A549 (cell line): ENCODE data around the gene CD8A. TPM values are rescaled to one million over a fixed set of nuclear protein-coding genes. Genes with fewer than 3 reads are reported as not detected.

Experiments
- ATAC-seq, 2 experiments: fragments of 200-7000 bp in 1 of 2; fragments of >200 bp in 1 of 2; cut with Nextera tagmentation in 1 of 2; cut with Tn5 transposase in 1 of 2; 3 replicates each; pipeline versions ENCODE4 v1.8.0 to v1.9.1; 2018 to 2020; ENCODE audit warnings: mild to moderate bottlenecking in 1 of 2, moderate library complexity in 1 of 2
- CTCF ChIA-PET: fragments of 300-600 bp; sonication (Branson Sonifier 250); formaldehyde crosslinking; extraction: SDS; loops from one replicate; lab custom pipeline; 2021; ENCODE audit warnings: antibody characterized with exemption, inconsistent platforms; lab: Yijun Ruan, JAX
- POLR2A ChIA-PET: fragments of 350-600 bp; formaldehyde crosslinking; extraction: SDS; loops from one replicate; lab custom pipeline; 2021; ENCODE audit warnings: antibody characterized with exemption, inconsistent platforms; lab: Yijun Ruan, JAX
- DNase-seq, 2 experiments: peaks; one replicate each; pipeline versions ENCODE4 v3.0.0 to v3.0.0-alpha.2; 2011 to 2016; ENCODE audit warnings: low read depth in 1 of 2, low spot score in 1 of 2
- FAIRE-seq: peaks from 2 replicates; lab custom pipeline; 2011; peaks lifted over from hg19 to GRCh38; lab: Jason Lieb, UNC
- H3K27ac ChIP-seq, 2 experiments: fragments of >200 bp; sonication (Bioruptor Twin); formaldehyde crosslinking; 3 replicates each; pipeline ENCODE4 v1.5.1; 2016 to 2017
- H3K4me1 ChIP-seq: fragments of >200 bp; sonication (Bioruptor Twin); formaldehyde crosslinking; 3 replicates; pipeline ENCODE4 v1.6.1; 2016
- H3K4me2 ChIP-seq: fragments of >200 bp; sonication (Bioruptor Twin); formaldehyde crosslinking; 3 replicates; pipeline ENCODE4 v1.6.1; 2016
- H3K4me3 ChIP-seq: fragments of >200 bp; sonication (Bioruptor Twin); formaldehyde crosslinking; 3 replicates; pipeline ENCODE4 v1.5.1; 2016
- H3K9me3 ChIP-seq: fragments of >200 bp; sonication (Bioruptor Twin); formaldehyde crosslinking; 3 replicates; pipeline ENCODE4 v1.6.1; 2016
- BHLHE40 ChIP-seq: IDR thresholded peaks from 2 replicates; pipeline ENCODE4 v1.6.1; 2012; ENCODE audit warnings: low read depth, low read length, inconsistent platforms
- CHD2 ChIP-seq: fragments of 150-350 bp; IDR thresholded peaks from 2 replicates; pipeline ENCODE4 v1.6.1; 2014; ENCODE audit warnings: low read length; ENCODE audit not compliant: partially characterized antibody
- EHF ChIP-seq: fragments of 250-450 bp; sonication (Bioruptor Pico); IDR thresholded peaks from 2 replicates; pipeline ENCODE4 v1.5.0; 2020; ENCODE audit warnings: mild to moderate bottlenecking
- EHMT2 ChIP-seq: fragments of 200-600 bp; sonication (generic); IDR thresholded peaks from 2 replicates; pipeline ENCODE4 v1.6.1; 2016; ENCODE audit warnings: antibody characterized with exemption, low read depth, mild to moderate bottlenecking, moderate library complexity
- EP300 ChIP-seq, 2 experiments: fragments of >200 bp; sonication (Bioruptor Twin); formaldehyde crosslinking; IDR thresholded peaks; 2 replicates in 1 of 2; 3 replicates in 1 of 2; pipeline ENCODE4 v1.6.1; 2016 to 2017
- ESRRA ChIP-seq: fragments of 150-350 bp; IDR thresholded peaks from 2 replicates; pipeline ENCODE4 v1.6.1; 2014; ENCODE audit warnings: mild to moderate bottlenecking, low read length, borderline replicate concordance
- FOSL2 ChIP-seq, 2 experiments: fragments of 450-650 bp in 1 of 2; fragments of >200 bp in 1 of 2; sonication (Bioruptor Twin) in 1 of 2; formaldehyde crosslinking; IDR thresholded peaks; 2 replicates each; pipeline versions ENCODE4 v1.5.0 to v1.6.1; 2016 to 2020; ENCODE audit warnings: mild to moderate bottlenecking in 1 of 2, moderate library complexity in 1 of 2
- GATA3 ChIP-seq: IDR thresholded peaks from 2 replicates; pipeline ENCODE4 v1.6.1; 2012; ENCODE audit warnings: borderline replicate concordance
- HDAC2 ChIP-seq: fragments of 200-600 bp; sonication (generic); IDR thresholded peaks from 2 replicates; pipeline ENCODE4 v1.6.1; 2016
- HEYL ChIP-seq: fragments of 250-450 bp; sonication (Bioruptor Pico); IDR thresholded peaks from 2 replicates; pipeline ENCODE4 v1.8.0; 2021; ENCODE audit warnings: mild to moderate bottlenecking, moderate library complexity
- HOXA7 ChIP-seq: fragments of 250-450 bp; sonication (Bioruptor Pico); IDR thresholded peaks from 2 replicates; pipeline ENCODE4 v1.5.0; 2020; ENCODE audit warnings: mild to moderate bottlenecking, moderate library complexity
- HOXB13 ChIP-seq: fragments of 250-450 bp; sonication (Bioruptor Pico); IDR thresholded peaks from 2 replicates; pipeline ENCODE4 v1.5.0; 2020; ENCODE audit warnings: low read depth, mild to moderate bottlenecking, moderate library complexity
- JUN ChIP-seq, 2 experiments: fragments of >200 bp; sonication (Bioruptor Twin); formaldehyde crosslinking; IDR thresholded peaks; 2 replicates in 1 of 2; 3 replicates in 1 of 2; pipeline ENCODE4 v1.6.1; 2016 to 2017
- JUNB ChIP-seq: fragments of >200 bp; sonication (Bioruptor Twin); formaldehyde crosslinking; IDR thresholded peaks from 2 replicates; pipeline ENCODE4 v1.6.1; 2016
- MAFK ChIP-seq: fragments of 450-650 bp; IDR thresholded peaks from 2 replicates; pipeline ENCODE4 v1.6.1; 2014; ENCODE audit not compliant: partially characterized antibody
- NFE2L2 ChIP-seq: fragments of 150-350 bp; conservative IDR thresholded peaks from 2 replicates; pipeline ENCODE4 v1.6.1; 2014; ENCODE audit warnings: low read length
- NPAS2 ChIP-seq: fragments of 250-450 bp; sonication (Bioruptor Pico); IDR thresholded peaks from 2 replicates; pipeline ENCODE4 v1.8.0; 2022; ENCODE audit warnings: mild to moderate bottlenecking, moderate library complexity, borderline replicate concordance
- PHF8 ChIP-seq: fragments of 200-600 bp; sonication (generic); IDR thresholded peaks from 2 replicates; pipeline ENCODE4 v1.6.1; 2016; ENCODE audit warnings: low read depth, mild to moderate bottlenecking, antibody characterized with exemption, moderate library complexity, borderline replicate concordance
- POLR2AphosphoS2 ChIP-seq: conservative IDR thresholded peaks from 2 replicates; pipeline ENCODE4 v1.6.1; 2012; ENCODE audit warnings: low read length, improper control_type of control experiment, inconsistent platforms
- RARB ChIP-seq: fragments of 250-450 bp; sonication (Bioruptor Pico); IDR thresholded peaks from 2 replicates; pipeline ENCODE4 v1.8.0; 2021; ENCODE audit warnings: mild to moderate bottlenecking, moderate library complexity
- SMC3 ChIP-seq: fragments of >200 bp; sonication (Bioruptor Twin); formaldehyde crosslinking; IDR thresholded peaks from 3 replicates; pipeline ENCODE4 v1.6.1; 2018; ENCODE audit warnings: inconsistent platforms
- TFCP2L1 ChIP-seq: fragments of 250-450 bp; sonication (Bioruptor Pico); IDR thresholded peaks from 2 replicates; pipeline ENCODE4 v1.5.0; 2021; ENCODE audit warnings: mild to moderate bottlenecking
- TP53 ChIP-seq: fragments of 250-450 bp; sonication (Bioruptor Pico); IDR thresholded peaks from 2 replicates; pipeline ENCODE4 v1.5.0; 2021; ENCODE audit warnings: mild to moderate bottlenecking, moderate library complexity
- ZFP36 ChIP-seq: fragments of 450-650 bp; IDR thresholded peaks from 2 replicates; pipeline ENCODE4 v1.6.1; 2014; ENCODE audit warnings: borderline replicate concordance; ENCODE audit not compliant: partially characterized antibody
- ZNF302 ChIP-seq: fragments of 250-450 bp; sonication (Bioruptor Pico); IDR thresholded peaks from 2 replicates; pipeline ENCODE4 v1.9.0; 2021; ENCODE audit warnings: inconsistent platforms, mild to moderate bottlenecking, moderate library complexity
- WGBS: methylation state at CpG from one replicate; pipeline ENCODE4 v1.1.6; 2017; ENCODE audit errors: missing lambda C conversion rate; 5-methylcytosine and 5-hydroxymethylcytosine counted together
- polyA plus RNA-seq, 4 experiments: library from polyadenylated mRNA; depleted of rRNA in 3 of 4; stranded (reverse); fragments of >200 nt; fragmentation: RNase III in 1 of 4; extraction: RNeasy Plus Mini Kit Qiagen cat#74134 plus additional on column Dnase treatment in 1 of 4; gene quantifications; 2 replicates in 3 of 4; 3 replicates in 1 of 4; pipeline ENCODE4 v1.2.3, GENCODE V29; 2011 to 2017
- TF ChIP-seq, protein P1 (sequence below): fragments of >200 bp; sonication (Bioruptor Twin); formaldehyde crosslinking; IDR thresholded peaks from 3 replicates; pipeline ENCODE4 v1.6.1; 2016
- TF ChIP-seq, protein P2 (sequence below): fragments of 250-450 bp; sonication (Bioruptor Pico); IDR thresholded peaks from 2 replicates; pipeline ENCODE4 v1.5.0; 2020; ENCODE audit warnings: low read depth, mild to moderate bottlenecking, moderate library complexity
- TF ChIP-seq, protein P3 (sequence below): fragments of >200 bp; sonication (Bioruptor Twin); formaldehyde crosslinking; IDR thresholded peaks from 3 replicates; pipeline ENCODE4 v1.5.1; 2016
- TF ChIP-seq, protein P4 (sequence below): IDR thresholded peaks from 2 replicates; pipeline ENCODE4 v1.6.1; 2012
- TF ChIP-seq, protein P5 (sequence below): IDR thresholded peaks from 2 replicates; pipeline ENCODE4 v1.6.1; 2012

CD8A gene
- polyA plus RNA-seq, 2 of the 4 experiments (the other 2 are of a cell fraction), result 0.10 to 0.40 TPM

DNA sequence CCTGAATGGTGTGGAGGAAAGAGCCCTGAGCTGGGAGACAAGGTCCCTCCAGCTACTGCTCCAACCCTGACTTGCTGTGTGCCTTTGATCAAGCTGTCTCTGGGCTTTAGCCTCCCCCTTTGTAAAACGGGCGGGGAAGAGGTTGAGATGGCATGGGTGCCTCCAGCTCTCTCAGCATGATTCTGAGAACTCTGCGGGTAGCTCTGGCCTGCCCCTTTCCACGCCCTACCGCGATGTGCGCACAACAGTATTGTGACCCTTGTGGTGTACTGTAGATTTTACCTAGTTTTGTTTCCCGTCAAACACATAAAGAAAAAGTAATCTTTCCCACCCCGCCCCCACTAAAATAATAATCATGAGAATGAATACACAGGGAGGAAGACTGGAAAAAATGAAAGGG is 5.3 kb downstream of the CD8A start (continued):
- TF ChIP-seq, protein P1, sequence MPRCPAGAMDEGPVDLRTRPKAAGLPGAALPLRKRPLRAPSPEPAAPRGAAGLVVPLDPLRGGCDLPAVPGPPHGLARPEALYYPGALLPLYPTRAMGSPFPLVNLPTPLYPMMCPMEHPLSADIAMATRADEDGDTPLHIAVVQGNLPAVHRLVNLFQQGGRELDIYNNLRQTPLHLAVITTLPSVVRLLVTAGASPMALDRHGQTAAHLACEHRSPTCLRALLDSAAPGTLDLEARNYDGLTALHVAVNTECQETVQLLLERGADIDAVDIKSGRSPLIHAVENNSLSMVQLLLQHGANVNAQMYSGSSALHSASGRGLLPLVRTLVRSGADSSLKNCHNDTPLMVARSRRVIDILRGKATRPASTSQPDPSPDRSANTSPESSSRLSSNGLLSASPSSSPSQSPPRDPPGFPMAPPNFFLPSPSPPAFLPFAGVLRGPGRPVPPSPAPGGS, result no peak
- TF ChIP-seq EHMT2, result no peak
- no peak for TF ChIP-seq TP53 (CRISPR knock-in tag)
- no peak for TF ChIP-seq BHLHE40
- no peak for TF ChIP-seq POLR2AphosphoS2
- TF ChIP-seq NPAS2, result no peak

DNA sequence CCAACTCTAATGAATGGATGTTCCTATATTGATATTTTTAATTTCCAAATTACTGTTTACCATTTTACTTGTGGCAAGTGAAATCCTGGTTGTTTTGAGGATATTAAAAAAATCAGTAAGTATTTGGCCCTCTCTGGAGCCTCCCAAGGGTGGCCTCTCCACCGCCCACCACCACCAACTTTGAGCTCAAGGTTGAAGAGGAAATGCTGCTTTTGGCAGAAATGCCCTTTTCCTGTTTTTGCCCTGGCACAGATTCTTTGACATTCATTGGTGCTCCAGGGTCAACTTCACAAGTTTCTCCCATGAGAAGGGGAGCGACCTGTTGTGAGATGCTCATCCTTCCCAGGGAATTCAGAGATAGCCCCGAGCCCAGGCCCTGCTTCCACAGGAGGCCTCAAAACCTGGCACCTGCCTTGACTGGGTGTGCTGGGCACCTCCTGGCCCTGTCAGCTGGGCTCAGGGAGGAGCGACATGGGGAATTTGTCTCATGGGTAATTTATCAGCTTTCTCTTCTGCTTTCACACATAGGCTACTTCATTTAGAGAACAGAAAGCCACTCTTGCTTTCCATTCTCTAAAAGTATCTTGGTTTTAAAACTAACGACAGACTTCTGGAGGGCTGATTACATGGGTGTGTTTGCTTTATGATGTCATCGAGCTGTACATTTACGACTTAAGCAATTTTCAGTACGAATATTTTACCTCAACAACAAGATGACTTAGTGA is 6.9 kb downstream of the CD8A start:
- H3K4me3 ChIP-seq, result no peak overlapping the region
- no peak for FAIRE-seq
- no peak overlapping the region for H3K27ac ChIP-seq
- TF ChIP-seq MAFK (no peak), HOXB13 (CRISPR knock-in tag) (no peak), GATA3 (no peak), EHF (no peak), JUN (IDR thresholded peaks at IDR 0.05) (no peak), FOSL2 (IDR thresholded peaks at IDR 0.05) (no peak), FOSL2 (CRISPR knock-in tag; IDR thresholded peaks at IDR 0.05) (no peak), SMC3 (no peak), HDAC2 (no peak)
- TF ChIP-seq, protein P2, sequence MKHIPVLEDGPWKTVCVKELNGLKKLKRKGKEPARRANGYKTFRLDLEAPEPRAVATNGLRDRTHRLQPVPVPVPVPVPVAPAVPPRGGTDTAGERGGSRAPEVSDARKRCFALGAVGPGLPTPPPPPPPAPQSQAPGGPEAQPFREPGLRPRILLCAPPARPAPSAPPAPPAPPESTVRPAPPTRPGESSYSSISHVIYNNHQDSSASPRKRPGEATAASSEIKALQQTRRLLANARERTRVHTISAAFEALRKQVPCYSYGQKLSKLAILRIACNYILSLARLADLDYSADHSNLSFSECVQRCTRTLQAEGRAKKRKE, result no peak
- TF ChIP-seq, protein P3, sequence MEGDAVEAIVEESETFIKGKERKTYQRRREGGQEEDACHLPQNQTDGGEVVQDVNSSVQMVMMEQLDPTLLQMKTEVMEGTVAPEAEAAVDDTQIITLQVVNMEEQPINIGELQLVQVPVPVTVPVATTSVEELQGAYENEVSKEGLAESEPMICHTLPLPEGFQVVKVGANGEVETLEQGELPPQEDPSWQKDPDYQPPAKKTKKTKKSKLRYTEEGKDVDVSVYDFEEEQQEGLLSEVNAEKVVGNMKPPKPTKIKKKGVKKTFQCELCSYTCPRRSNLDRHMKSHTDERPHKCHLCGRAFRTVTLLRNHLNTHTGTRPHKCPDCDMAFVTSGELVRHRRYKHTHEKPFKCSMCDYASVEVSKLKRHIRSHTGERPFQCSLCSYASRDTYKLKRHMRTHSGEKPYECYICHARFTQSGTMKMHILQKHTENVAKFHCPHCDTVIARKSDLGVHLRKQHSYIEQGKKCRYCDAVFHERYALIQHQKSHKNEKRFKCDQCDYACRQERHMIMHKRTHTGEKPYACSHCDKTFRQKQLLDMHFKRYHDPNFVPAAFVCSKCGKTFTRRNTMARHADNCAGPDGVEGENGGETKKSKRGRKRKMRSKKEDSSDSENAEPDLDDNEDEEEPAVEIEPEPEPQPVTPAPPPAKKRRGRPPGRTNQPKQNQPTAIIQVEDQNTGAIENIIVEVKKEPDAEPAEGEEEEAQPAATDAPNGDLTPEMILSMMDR, result no peak
- no peaks in the 10 kb centered on the region for H3K9me3 ChIP-seq
- no peak for DNase-seq
- H3K4me2 ChIP-seq, result no peak overlapping the region
- 63% methylated on average over 8 of the region's 8 CpGs for WGBS
- no peaks in the 10 kb centered on the region for H3K4me1 ChIP-seq
- ATAC-seq, result no peak
- CTCF ChIA-PET, result interaction anchor here (1.0 to 1.5 kb wide), 2 partner anchors 18 to 23 kb away, joined by 3 to 5 read pairs; no protein-coding TSS in a partner anchor
- POLR2A ChIA-PET, result no interaction called here

DNA sequence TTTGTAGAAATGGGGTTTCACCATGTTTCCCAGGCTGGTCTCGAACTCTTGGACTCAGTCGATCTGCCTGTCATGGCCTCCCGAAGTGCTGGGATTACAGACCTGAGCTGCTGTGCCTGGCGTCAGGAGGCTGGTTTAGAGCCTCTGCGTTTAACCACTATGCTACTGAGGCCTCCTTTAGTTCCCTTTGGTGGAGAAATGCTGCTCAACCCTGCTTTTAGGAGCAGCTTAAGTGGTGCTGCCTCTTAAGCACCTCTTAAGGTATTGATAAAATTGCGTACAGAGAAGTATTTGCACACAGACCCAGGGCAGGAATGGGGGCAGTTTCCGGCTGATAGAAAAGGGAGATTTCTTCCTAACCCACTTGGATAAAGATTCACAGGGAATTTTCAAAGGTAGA is 8.0 kb downstream of the CD8A start:
- ATAC-seq (no peak), FAIRE-seq (no peak), DNase-seq (no peak)
- no peaks in the 10 kb centered on the region for H3K9me3 ChIP-seq
- H3K4me2 ChIP-seq, result no peak overlapping the region
- CTCF ChIA-PET, result interaction anchor here (2.3 to 3.8 kb wide), 2 partner anchors 18 to 26 kb away, joined by 8 to 18 read pairs; no protein-coding TSS in a partner anchor
- no peak for TF ChIP-seq ESRRA
- no peak for TF ChIP-seq EHF
- no peak for TF ChIP-seq HEYL (CRISPR knock-in tag)
- no peak for TF ChIP-seq CHD2
- no peak for TF ChIP-seq NFE2L2
- TF ChIP-seq PHF8, result no peak
- TF ChIP-seq JUNB, result no peak
- TF ChIP-seq ZFP36, result no peak
- TF ChIP-seq, protein P2, result no peak
- TF ChIP-seq HDAC2, result no peak
- TF ChIP-seq, protein P4, sequence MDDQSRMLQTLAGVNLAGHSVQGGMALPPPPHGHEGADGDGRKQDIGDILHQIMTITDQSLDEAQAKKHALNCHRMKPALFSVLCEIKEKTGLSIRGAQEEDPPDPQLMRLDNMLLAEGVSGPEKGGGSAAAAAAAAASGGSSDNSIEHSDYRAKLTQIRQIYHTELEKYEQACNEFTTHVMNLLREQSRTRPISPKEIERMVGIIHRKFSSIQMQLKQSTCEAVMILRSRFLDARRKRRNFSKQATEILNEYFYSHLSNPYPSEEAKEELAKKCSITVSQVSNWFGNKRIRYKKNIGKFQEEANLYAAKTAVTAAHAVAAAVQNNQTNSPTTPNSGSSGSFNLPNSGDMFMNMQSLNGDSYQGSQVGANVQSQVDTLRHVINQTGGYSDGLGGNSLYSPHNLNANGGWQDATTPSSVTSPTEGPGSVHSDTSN, result no peak
- no peak for TF ChIP-seq NPAS2
- no peak for TF ChIP-seq TP53 (CRISPR knock-in tag)
- TF ChIP-seq ZNF302, result no peak
- no peak for TF ChIP-seq TFCP2L1 (CRISPR knock-in tag)
- no peak for TF ChIP-seq EP300 (IDR thresholded peaks at IDR 0.05)
- TF ChIP-seq, protein P5, sequence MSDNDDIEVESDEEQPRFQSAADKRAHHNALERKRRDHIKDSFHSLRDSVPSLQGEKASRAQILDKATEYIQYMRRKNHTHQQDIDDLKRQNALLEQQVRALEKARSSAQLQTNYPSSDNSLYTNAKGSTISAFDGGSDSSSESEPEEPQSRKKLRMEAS, result no peak
- no peak for TF ChIP-seq HOXA7 (CRISPR knock-in tag)
- TF ChIP-seq RARB (CRISPR knock-in tag), result no peak
- no peak overlapping the region for H3K4me3 ChIP-seq
- POLR2A ChIA-PET, result no interaction called here
- H3K4me1 ChIP-seq, result no peaks in the 10 kb centered on the region
- H3K27ac ChIP-seq, result no peak overlapping the region
- WGBS, result 86% methylated on average over 7 of the region's 7 CpGs
